ENCODE data around the gene DYRK2.

- no peak for TF ChIP-seq POLR2A (IDR thresholded peaks at IDR 0.05)
- TF ChIP-seq, protein P1, sequence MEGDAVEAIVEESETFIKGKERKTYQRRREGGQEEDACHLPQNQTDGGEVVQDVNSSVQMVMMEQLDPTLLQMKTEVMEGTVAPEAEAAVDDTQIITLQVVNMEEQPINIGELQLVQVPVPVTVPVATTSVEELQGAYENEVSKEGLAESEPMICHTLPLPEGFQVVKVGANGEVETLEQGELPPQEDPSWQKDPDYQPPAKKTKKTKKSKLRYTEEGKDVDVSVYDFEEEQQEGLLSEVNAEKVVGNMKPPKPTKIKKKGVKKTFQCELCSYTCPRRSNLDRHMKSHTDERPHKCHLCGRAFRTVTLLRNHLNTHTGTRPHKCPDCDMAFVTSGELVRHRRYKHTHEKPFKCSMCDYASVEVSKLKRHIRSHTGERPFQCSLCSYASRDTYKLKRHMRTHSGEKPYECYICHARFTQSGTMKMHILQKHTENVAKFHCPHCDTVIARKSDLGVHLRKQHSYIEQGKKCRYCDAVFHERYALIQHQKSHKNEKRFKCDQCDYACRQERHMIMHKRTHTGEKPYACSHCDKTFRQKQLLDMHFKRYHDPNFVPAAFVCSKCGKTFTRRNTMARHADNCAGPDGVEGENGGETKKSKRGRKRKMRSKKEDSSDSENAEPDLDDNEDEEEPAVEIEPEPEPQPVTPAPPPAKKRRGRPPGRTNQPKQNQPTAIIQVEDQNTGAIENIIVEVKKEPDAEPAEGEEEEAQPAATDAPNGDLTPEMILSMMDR (IDR thresholded peaks at IDR 0.05): no peak
Observed at GRCh38 chr12:67637718-67638117, 10.8 kb upstream of the DYRK2 start.
